ENCODE results near the gene MAGEA2B. TPM values are rescaled to one million over a fixed set of nuclear protein-coding genes. Genes with fewer than 3 reads are reported as not detected.
"Not testable (repeated sequence)": the region's sequence is repeated elsewhere in the genome, so short reads cannot be mapped to it uniquely, and the experiment has no call there.

The MAGEA2B gene
- not detected for total RNA-seq

DNA sequence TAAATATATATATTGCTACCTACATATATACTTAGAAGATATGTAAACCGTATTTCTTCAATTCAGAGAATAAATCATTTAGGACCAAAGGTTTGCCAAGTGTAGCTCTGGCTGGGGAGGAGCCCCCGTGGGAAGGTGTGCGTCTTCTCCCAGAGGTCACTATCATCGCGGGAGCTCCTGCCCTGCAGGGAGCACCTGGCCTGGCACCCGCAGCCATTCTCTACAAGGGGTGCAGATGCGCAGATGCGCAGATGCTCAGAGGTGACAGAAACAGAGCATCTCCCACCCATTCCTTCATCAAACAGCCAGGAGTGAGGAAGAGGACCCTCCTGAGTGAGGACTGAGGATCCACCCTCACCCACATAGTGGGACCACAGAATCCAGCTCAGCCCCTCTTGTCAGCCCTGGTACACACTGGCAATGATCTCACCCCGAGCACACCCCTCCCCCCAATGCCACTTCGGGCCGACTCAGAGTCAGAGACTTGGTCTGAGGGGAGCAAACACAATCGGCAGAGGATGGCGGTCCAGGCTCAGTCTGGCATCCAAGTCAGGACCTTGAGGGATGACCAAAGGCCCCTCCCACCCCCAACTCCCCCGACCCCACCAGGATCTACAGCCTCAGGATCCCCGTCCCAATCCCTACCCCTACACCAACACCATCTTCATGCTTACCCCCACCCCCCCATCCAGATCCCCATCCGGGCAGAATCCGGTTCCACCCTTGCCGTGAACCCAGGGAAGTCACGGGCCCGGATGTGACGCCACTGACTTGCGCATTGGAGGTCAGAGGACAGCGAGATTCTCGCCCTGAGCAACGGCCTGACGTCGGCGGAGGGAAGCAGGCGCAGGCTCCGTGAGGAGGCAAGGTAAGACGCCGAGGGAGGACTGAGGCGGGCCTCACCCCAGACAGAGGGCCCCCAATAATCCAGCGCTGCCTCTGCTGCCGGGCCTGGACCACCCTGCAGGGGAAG, at the start of gene MAGEA2B:
Gene MAGEA2B (plus strand): TSS at position 814 of the 973 bp plus-strand sequence. CDS start 2,479 bp downstream, outside the sequence.
- H3K27ac Mint-ChIP-seq; H3K9me3 Mint-ChIP-seq; intact Hi-C loops (cut with micrococcal nuclease); CTCF ChIA-PET; H3K27me3 Mint-ChIP-seq; H3K4me3 Mint-ChIP-seq; H3K36me3 Mint-ChIP-seq; POLR2A ChIA-PET; DNase-seq; H3K4me1 Mint-ChIP-seq (ENCODE audit: low read depth): not testable (repeated sequence)

- H3K27me3 Mint-ChIP-seq = no peaks in the 10 kb centered on the region
Observed at GRCh38 chrX:152674135-152674534, 40.3 kb upstream of the MAGEA2B start.

DNA sequence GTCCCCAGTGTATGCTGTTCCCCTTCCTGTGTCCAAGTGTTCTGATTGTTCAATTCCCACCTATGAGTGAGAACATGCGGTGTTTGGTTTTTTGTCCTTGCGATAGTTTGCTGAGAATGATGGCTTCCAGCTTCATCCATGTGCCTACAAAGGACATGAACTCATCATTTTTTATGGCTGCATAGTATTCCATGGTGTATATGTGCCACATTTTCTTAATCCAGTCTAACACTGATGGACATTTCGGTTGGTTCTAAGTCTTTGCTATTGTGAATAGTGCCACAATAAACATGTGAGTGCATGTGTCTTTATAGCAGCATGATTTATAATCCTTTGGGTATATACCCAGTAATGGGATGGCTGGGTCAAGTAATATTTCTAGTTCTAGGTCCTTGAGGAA, 39.8 kb upstream of the MAGEA2B start:
- CTCF ChIA-PET; H3K27me3 Mint-ChIP-seq; DNase-seq; H3K4me1 Mint-ChIP-seq (ENCODE audit: low read depth); H3K27ac Mint-ChIP-seq; H3K4me3 Mint-ChIP-seq; H3K36me3 Mint-ChIP-seq; H3K9me3 Mint-ChIP-seq; intact Hi-C loops (cut with micrococcal nuclease); POLR2A ChIA-PET: not testable (repeated sequence)

More at GRCh38 chrX:152674135-152674534, 40.3 kb upstream of the MAGEA2B start:
- DNase-seq = no peak
- no peak overlapping the region for H3K4me3 Mint-ChIP-seq
- no peaks in the 10 kb centered on the region for H3K36me3 Mint-ChIP-seq
- H3K27ac Mint-ChIP-seq = no peak overlapping the region
- no peaks in the 10 kb centered on the region for H3K9me3 Mint-ChIP-seq
- intact Hi-C loops (cut with micrococcal nuclease) = no loop called here
- no peaks in the 10 kb centered on the region for H3K4me1 Mint-ChIP-seq (ENCODE audit: low read depth)
- POLR2A ChIA-PET = no interaction called here
- CTCF ChIA-PET = no interaction called here

DNA sequence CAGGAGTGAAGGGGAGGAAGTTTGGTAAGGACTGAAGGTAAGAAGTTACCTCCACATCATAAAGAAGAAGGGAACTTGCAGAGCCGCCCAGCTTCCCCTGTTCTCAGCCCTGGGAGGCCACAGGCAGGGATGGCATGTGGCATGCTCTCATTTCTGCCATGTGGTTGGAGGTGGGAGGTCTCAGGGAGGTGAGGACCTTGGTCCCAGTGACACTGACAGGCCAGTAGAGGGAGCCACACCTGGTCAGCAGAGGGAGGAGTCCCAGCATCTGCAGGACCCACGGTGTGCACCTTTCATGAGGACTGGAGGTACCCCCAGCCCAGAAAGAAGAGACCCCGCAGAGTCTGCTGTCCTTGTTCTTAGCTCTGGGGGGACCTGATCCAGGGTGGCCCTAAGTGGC, 33.4 kb upstream of the MAGEA2B start:
- intact Hi-C loops (cut with micrococcal nuclease); CTCF ChIA-PET; H3K9me3 Mint-ChIP-seq; H3K27me3 Mint-ChIP-seq; POLR2A ChIA-PET; H3K27ac Mint-ChIP-seq; H3K36me3 Mint-ChIP-seq; DNase-seq; H3K4me1 Mint-ChIP-seq (ENCODE audit: low read depth); H3K4me3 Mint-ChIP-seq: not testable (repeated sequence)

DNA sequence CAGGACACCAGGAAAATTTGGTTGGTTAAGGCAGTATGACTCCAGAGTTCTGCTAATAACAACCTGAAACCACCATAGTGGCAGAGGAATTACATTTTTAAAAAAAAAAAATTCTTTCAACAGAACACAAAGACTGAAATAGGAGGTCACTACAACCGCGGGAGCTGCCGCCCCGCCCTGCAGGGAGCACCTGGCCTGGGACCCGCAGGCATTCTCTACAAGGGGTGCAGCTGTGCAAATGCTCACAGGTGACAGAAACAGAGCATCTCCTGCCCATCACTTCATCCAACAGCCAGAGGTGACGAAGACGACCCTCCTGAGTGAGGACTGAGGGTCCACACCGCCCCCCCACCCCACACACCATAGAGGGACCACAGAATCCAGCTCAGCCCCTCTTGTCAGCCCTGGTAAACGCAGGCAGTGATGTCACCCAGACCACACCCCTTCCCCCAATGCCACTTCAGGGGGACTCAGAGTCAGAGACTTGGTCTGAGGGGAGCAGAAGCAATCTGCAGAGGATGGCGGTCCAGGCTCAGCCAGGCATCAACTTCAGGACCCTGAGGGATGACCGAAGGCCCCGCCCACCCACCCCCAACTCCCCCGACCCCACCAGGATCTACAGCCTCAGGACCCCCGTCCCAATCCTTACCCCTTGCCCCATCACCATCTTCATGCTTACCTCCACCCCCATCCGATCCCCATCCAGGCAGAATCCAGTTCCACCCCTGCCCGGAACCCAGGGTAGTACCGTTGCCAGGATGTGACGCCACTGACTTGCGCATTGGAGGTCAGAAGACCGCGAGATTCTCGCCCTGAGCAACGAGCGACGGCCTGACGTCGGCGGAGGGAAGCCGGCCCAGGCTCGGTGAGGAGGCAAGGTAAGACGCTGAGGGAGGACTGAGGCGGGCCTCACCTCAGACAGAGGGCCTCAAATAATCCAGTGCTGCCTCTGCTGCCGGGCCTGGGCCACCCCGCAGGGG, 16.2 kb upstream of the MAGEA2B start, which contains the start of gene MAGEA3:
Gene MAGEA3 (plus strand): TSS at position 843 of the 980 bp plus-strand sequence. CDS start 2,039 bp downstream, outside the sequence.
- H3K27ac Mint-ChIP-seq; H3K27me3 Mint-ChIP-seq; H3K9me3 Mint-ChIP-seq; DNase-seq; intact Hi-C loops (cut with micrococcal nuclease); H3K4me1 Mint-ChIP-seq (ENCODE audit: low read depth); CTCF ChIA-PET; H3K36me3 Mint-ChIP-seq; H3K4me3 Mint-ChIP-seq; POLR2A ChIA-PET: not testable (repeated sequence)

GRCh38 chrX:152700390-152700789, 14.0 kb upstream of the MAGEA2B start:
- H3K9me3 Mint-ChIP-seq; POLR2A ChIA-PET; DNase-seq; intact Hi-C loops (cut with micrococcal nuclease); H3K27me3 Mint-ChIP-seq; H3K27ac Mint-ChIP-seq; H3K4me3 Mint-ChIP-seq; H3K4me1 Mint-ChIP-seq (ENCODE audit: low read depth); CTCF ChIA-PET; H3K36me3 Mint-ChIP-seq: not testable (repeated sequence)

GRCh38 chrX:152706500-152706899, 7.9 kb upstream of the MAGEA2B start:
- H3K4me1 Mint-ChIP-seq (ENCODE audit: low read depth); POLR2A ChIA-PET; H3K36me3 Mint-ChIP-seq; DNase-seq; H3K4me3 Mint-ChIP-seq; H3K9me3 Mint-ChIP-seq; H3K27ac Mint-ChIP-seq; intact Hi-C loops (cut with micrococcal nuclease); H3K27me3 Mint-ChIP-seq; CTCF ChIA-PET: not testable (repeated sequence)

- H3K27ac Mint-ChIP-seq; H3K4me1 Mint-ChIP-seq (ENCODE audit: low read depth); H3K4me3 Mint-ChIP-seq; H3K27me3 Mint-ChIP-seq; POLR2A ChIA-PET; DNase-seq; H3K36me3 Mint-ChIP-seq; CTCF ChIA-PET; H3K9me3 Mint-ChIP-seq; intact Hi-C loops (cut with micrococcal nuclease): not testable (repeated sequence)
Observed at GRCh38 chrX:152709173-152709572, 5.3 kb upstream of the MAGEA2B start, which contains the start of gene CSAG2. Gene CSAG2 (minus strand): TSS chrX:152709273. CDS start chrX:152709112, 161 bp downstream.

- H3K27me3 Mint-ChIP-seq; DNase-seq; H3K4me1 Mint-ChIP-seq (ENCODE audit: low read depth); H3K27ac Mint-ChIP-seq; H3K9me3 Mint-ChIP-seq; H3K4me3 Mint-ChIP-seq; H3K36me3 Mint-ChIP-seq; CTCF ChIA-PET; intact Hi-C loops (cut with micrococcal nuclease); POLR2A ChIA-PET: not testable (repeated sequence)
Observed at GRCh38 chrX:152713195-152713594, 1.2 kb upstream of the MAGEA2B start.

DNA sequence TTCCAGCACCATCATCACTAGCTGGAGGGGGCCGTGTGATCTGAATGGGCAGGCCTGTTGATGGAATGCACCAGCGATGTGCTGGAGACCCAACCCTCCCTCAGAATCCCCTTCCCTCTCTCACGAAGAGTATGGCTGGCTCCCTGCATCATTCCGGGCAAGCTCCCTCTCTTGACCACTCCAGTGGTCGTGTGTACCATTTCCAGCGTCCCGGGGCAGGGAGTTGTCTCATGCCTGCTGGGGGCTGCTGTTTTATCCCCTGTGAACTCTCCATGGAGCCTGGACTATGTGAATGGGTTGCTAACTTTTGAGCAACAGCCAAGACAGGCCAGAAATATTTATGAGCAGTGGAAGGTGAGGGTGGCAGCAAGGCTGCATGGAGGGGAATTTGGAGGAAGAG, 11.0 kb downstream of the MAGEA2B start:
- H3K4me1 Mint-ChIP-seq (ENCODE audit: low read depth) = no peaks in the 10 kb centered on the region
- CTCF ChIA-PET = no interaction called here
- H3K9me3 Mint-ChIP-seq = no peaks in the 10 kb centered on the region
- H3K27me3 Mint-ChIP-seq = peaks cover 6% of the 10 kb centered on the region
- no peak for DNase-seq
- intact Hi-C loops (cut with micrococcal nuclease) = no loop called here
- POLR2A ChIA-PET = no interaction called here
- H3K36me3 Mint-ChIP-seq = no peaks in the 10 kb centered on the region
- no peak overlapping the region for H3K27ac Mint-ChIP-seq
- H3K4me3 Mint-ChIP-seq = no peak overlapping the region

- Mint-ChIP-seq H3K27me3 (peaks cover 3% of the 10 kb centered on the region), H3K9me3 (no peaks in the 10 kb centered on the region), H3K27ac (no peak within 1 kb of the TSS), H3K4me1 (ENCODE audit: low read depth) (no peaks in the 10 kb centered on the region), H3K4me3 (no peak within 1 kb of the TSS), H3K36me3 (no peaks in the 10 kb centered on the region)
- DNase-seq = no peak
- intact Hi-C loops (cut with micrococcal nuclease) = no loop called here
- POLR2A ChIA-PET = no interaction called here
- CTCF ChIA-PET = no interaction called here
Observed at GRCh38 chrX:152733261-152733975, 19.0 kb downstream of the MAGEA2B start, which contains the start of the genes CSAG1 and MAGEA12. Gene CSAG1 (minus strand): TSS chrX:152733721. CDS start chrX:152732460, 1,261 bp downstream. Gene MAGEA12 (plus strand): TSS chrX:152733757. CDS start chrX:152736162, 2,405 bp downstream.

Data from activated CD4-positive, alpha-beta memory T cell treated with anti-CD3 and anti-CD28 coated beads for 36 hours (primary cell).